HEK293 (cell line): ENCODE measurements around the gene PDZRN3.

Experiments
- CTCF ChIA-PET: fragments of 350-600 bp; formaldehyde crosslinking; extraction: SDS; loops from one replicate; lab custom pipeline; 2021; ENCODE audit warnings: antibody characterized with exemption; lab: Yijun Ruan, JAX
- POLR2A ChIA-PET: fragments of 300-600 bp; formaldehyde crosslinking; extraction: SDS; loops from one replicate; lab custom pipeline; 2020; ENCODE audit warnings: antibody characterized with exemption, inconsistent platforms; lab: Yijun Ruan, JAX
- H3K27ac ChIP-seq: fragments of 200-500 bp; sonication (Bioruptor generic); 2 replicates; pipeline ENCODE4 v1.5.1; 2014; ENCODE audit warnings: low read depth, low read length, control low read depth, inconsistent platforms; ENCODE audit errors: extremely low read depth
- H3K36me3 ChIP-seq, 2 experiments: fragments of 200-500 bp in 1 of 2; sonication (Bioruptor generic) in 1 of 2; 1 replicate in 1 of 2; 2 replicates in 1 of 2; pipeline ENCODE4 v1.5.1; 2014 to 2017; ENCODE audit warnings: inconsistent platforms in 2 of 2, low read length in 2 of 2; ENCODE audit not compliant: control insufficient read depth in 2 of 2, insufficient read depth in 1 of 2
- H3K4me1 ChIP-seq: fragments of 200-500 bp; sonication (Bioruptor generic); 2 replicates; pipeline ENCODE4 v1.5.1; 2014; ENCODE audit warnings: mild to moderate bottlenecking, low read length, inconsistent platforms; ENCODE audit not compliant: control insufficient read depth, insufficient read depth
- H3K4me3 ChIP-seq: 2 replicates; pipeline ENCODE4 v1.5.1; 2011; ENCODE audit warnings: low read depth, mild to moderate bottlenecking, control low read depth, low read length, moderate library complexity
- H3K9me3 ChIP-seq: fragments of 200-500 bp; sonication (Bioruptor generic); 2 replicates; pipeline ENCODE4 v1.5.1; 2014; ENCODE audit warnings: low read depth, low read length, inconsistent platforms; ENCODE audit not compliant: control insufficient read depth, insufficient read depth
- PRDM1 ChIP-seq: fragments of 450-650 bp; formaldehyde crosslinking; IDR thresholded peaks from 2 replicates; pipeline ENCODE4; 2016; ENCODE audit warnings: missing biosample characterization, missing genetic modification characterization
- REPIN1 ChIP-seq: fragments of 450-650 bp; formaldehyde crosslinking; IDR thresholded peaks from 2 replicates; pipeline ENCODE4 v1.5.1; 2017; ENCODE audit warnings: missing biosample characterization, missing genetic modification characterization, low read depth
- SALL2 ChIP-seq: fragments of 450-650 bp; formaldehyde crosslinking; IDR thresholded peaks from 2 replicates; pipeline ENCODE4 v1.5.0; 2017; ENCODE audit warnings: missing biosample characterization, mild to moderate bottlenecking, missing genetic modification characterization, borderline replicate concordance
- TCF7L2 ChIP-seq: IDR thresholded peaks from 2 replicates; pipeline ENCODE4 v1.6.1; 2011; ENCODE audit warnings: low read depth, mild to moderate bottlenecking, inconsistent platforms, low read length, moderate library complexity, borderline replicate concordance
- ZEB2 ChIP-seq: fragments of 450-650 bp; formaldehyde crosslinking; IDR thresholded peaks from 2 replicates; pipeline ENCODE4 v1.5.1; 2016; ENCODE audit warnings: missing biosample characterization, missing genetic modification characterization
- ZFP69B ChIP-seq: fragments of 450-650 bp; formaldehyde crosslinking; IDR thresholded peaks from 2 replicates; pipeline ENCODE4 v1.5.1; 2016; ENCODE audit warnings: missing biosample characterization, missing genetic modification characterization
- ZNF140 ChIP-seq: fragments of 450-650 bp; formaldehyde crosslinking; IDR thresholded peaks from 2 replicates; pipeline ENCODE4 v1.5.1; 2016; ENCODE audit warnings: missing biosample characterization, missing genetic modification characterization
- ZNF341 ChIP-seq: fragments of 450-650 bp; formaldehyde crosslinking; IDR thresholded peaks from 2 replicates; pipeline ENCODE4; 2016; ENCODE audit warnings: low read depth, missing biosample characterization, missing genetic modification characterization
- ZNF366 ChIP-seq: fragments of 450-650 bp; formaldehyde crosslinking; conservative IDR thresholded peaks from 2 replicates; pipeline ENCODE4 v1.5.1; 2016; ENCODE audit warnings: missing biosample characterization, missing genetic modification characterization
- ZNF600 ChIP-seq: fragments of 450-650 bp; formaldehyde crosslinking; IDR thresholded peaks from 2 replicates; pipeline ENCODE4 v1.5.1; 2016; ENCODE audit warnings: missing biosample characterization, missing genetic modification characterization
- ZNF660 ChIP-seq: fragments of 450-650 bp; IDR thresholded peaks from 2 replicates; pipeline ENCODE4 v1.5.1; 2018; ENCODE audit warnings: missing biosample characterization, mild to moderate bottlenecking, missing genetic modification characterization
- TF ChIP-seq, protein P1 (sequence below): fragments of 450-650 bp; formaldehyde crosslinking; IDR thresholded peaks from 2 replicates; pipeline ENCODE4 v1.5.1; 2017; ENCODE audit warnings: missing biosample characterization, mild to moderate bottlenecking, missing genetic modification characterization, moderate library complexity
- TF ChIP-seq, protein P2 (sequence below): fragments of 450-650 bp; formaldehyde crosslinking; IDR thresholded peaks from 2 replicates; pipeline ENCODE4 v1.5.1; 2017; ENCODE audit warnings: missing biosample characterization, missing genetic modification characterization
- TF ChIP-seq, protein P3 (sequence below): fragments of 450-650 bp; formaldehyde crosslinking; IDR thresholded peaks from 2 replicates; pipeline ENCODE4 v1.5.1; 2016; ENCODE audit warnings: missing biosample characterization, missing genetic modification characterization
- TF ChIP-seq, protein P4 (sequence below): fragments of 450-650 bp; formaldehyde crosslinking; IDR thresholded peaks from 2 replicates; pipeline ENCODE4 v1.5.1; 2016; ENCODE audit warnings: missing biosample characterization, missing genetic modification characterization
- TF ChIP-seq, protein P5 (sequence below): sonication (generic); formaldehyde crosslinking; IDR thresholded peaks from 2 replicates; pipeline ENCODE4 v1.8.1; 2022; ENCODE audit warnings: mild to moderate bottlenecking, moderate library complexity, missing genetic modification reagents

The PDZRN3 gene

DNA sequence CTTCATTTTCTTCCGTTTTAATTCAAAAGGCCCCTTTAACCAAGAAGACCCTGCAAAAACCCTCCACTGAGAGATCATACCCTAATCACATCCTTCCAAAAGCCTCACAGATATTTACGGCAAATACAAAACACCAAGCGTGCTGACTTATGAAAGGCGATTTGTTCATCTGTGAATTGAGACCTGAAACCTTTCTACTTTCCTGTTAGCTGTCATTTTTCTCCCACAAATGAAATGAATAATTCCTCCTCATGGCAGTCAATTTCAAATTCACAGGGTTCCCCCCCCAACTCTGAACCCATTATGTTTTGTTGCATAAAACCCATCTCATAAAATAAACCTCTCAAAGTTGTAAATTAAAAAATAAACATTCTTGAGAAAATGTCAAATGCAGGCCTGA, 149.6 kb downstream of the PDZRN3 start:
- POLR2A ChIA-PET = no interaction called here
- CTCF ChIA-PET = interaction anchor here (1.3 kb wide), 1 partner anchor 10 kb away, joined by 4 read pairs; no protein-coding TSS in a partner anchor
- no peaks in the 10 kb centered on the region for H3K36me3 ChIP-seq

DNA sequence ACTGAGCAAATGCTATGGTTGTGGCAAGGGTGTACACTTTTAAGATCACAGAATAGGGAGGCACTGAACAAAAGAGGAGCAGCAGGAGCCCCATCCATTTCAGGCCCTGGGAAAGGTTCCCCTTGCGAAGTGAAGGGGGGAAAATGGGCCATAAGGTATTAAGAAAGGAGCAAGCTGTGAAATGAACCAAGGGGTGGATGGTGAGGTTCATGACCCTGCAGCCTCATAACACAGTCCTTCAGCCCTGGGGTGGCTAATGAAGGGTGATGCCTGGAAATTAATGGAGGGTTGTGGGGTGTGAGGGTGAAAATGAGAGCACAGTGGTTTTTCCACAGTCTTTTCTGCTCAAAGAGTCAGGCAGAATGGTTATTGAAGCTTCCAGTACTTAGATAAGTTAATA, 150.1 kb downstream of the PDZRN3 start:
- CTCF ChIA-PET = interaction anchor here (1.3 kb wide), 1 partner anchor 9 kb away, joined by 4 read pairs; no protein-coding TSS in a partner anchor
- Histone ChIP-seq H3K4me3 (no peak overlapping the region), H3K4me1 (no peaks in the 10 kb centered on the region), H3K36me3 (no peaks in the 10 kb centered on the region), H3K27ac (no peak overlapping the region), H3K9me3 (no peaks in the 10 kb centered on the region)
- TF ChIP-seq, protein P1, sequence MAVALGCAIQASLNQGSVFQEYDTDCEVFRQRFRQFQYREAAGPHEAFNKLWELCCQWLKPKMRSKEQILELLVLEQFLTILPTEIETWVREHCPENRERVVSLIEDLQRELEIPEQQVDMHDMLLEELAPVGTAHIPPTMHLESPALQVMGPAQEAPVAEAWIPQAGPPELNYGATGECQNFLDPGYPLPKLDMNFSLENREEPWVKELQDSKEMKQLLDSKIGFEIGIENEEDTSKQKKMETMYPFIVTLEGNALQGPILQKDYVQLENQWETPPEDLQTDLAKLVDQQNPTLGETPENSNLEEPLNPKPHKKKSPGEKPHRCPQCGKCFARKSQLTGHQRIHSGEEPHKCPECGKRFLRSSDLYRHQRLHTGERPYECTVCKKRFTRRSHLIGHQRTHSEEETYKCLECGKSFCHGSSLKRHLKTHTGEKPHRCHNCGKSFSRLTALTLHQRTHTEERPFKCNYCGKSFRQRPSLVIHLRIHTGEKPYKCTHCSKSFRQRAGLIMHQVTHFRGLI (tag by site-specific recombination) = no peak
- TF ChIP-seq REPIN1 (no peak), PRDM1 (tag by site-specific recombination) (no peak), ZNF140 (no peak), ZNF341 (no peak), ZNF660 (tag by site-specific recombination) (no peak), ZFP69B (tag by site-specific recombination) (no peak), ZNF600 (tag by site-specific recombination) (no peak), SALL2 (tag by site-specific recombination) (no peak), TCF7L2 (no peak), ZEB2 (tag by site-specific recombination) (no peak)
- TF ChIP-seq, protein P2, sequence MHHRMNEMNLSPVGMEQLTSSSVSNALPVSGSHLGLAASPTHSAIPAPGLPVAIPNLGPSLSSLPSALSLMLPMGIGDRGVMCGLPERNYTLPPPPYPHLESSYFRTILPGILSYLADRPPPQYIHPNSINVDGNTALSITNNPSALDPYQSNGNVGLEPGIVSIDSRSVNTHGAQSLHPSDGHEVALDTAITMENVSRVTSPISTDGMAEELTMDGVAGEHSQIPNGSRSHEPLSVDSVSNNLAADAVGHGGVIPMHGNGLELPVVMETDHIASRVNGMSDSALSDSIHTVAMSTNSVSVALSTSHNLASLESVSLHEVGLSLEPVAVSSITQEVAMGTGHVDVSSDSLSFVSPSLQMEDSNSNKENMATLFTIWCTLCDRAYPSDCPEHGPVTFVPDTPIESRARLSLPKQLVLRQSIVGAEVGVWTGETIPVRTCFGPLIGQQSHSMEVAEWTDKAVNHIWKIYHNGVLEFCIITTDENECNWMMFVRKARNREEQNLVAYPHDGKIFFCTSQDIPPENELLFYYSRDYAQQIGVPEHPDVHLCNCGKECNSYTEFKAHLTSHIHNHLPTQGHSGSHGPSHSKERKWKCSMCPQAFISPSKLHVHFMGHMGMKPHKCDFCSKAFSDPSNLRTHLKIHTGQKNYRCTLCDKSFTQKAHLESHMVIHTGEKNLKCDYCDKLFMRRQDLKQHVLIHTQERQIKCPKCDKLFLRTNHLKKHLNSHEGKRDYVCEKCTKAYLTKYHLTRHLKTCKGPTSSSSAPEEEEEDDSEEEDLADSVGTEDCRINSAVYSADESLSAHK = no peak
- TF ChIP-seq, protein P3, sequence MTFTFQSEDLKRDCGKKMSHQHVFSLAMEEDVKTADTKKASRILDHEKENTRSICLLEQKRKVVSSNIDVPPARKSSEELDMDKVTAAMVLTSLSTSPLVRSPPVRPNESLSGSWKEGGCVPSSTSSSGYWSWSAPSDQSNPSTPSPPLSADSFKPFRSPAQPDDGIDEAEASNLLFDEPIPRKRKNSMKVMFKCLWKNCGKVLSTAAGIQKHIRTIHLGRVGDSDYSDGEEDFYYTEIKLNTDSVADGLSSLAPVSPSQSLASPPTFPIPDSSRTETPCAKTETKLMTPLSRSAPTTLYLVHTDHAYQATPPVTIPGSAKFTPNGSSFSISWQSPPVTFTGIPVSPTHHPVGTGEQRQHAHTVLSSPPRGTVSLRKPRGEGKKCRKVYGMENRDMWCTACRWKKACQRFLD (tag by site-specific recombination) = no peak
- TF ChIP-seq, protein P4, sequence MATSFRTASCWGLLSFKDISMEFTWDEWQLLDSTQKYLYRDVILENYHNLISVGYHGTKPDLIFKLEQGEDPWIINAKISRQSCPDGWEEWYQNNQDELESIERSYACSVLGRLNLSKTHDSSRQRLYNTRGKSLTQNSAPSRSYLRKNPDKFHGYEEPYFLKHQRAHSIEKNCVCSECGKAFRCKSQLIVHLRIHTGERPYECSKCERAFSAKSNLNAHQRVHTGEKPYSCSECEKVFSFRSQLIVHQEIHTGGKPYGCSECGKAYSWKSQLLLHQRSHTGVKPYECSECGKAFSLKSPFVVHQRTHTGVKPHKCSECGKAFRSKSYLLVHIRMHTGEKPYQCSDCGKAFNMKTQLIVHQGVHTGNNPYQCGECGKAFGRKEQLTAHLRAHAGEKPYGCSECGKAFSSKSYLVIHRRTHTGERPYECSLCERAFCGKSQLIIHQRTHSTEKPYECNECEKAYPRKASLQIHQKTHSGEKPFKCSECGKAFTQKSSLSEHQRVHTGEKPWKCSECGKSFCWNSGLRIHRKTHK (tag by site-specific recombination) = no peak
- TF ChIP-seq, protein P5, sequence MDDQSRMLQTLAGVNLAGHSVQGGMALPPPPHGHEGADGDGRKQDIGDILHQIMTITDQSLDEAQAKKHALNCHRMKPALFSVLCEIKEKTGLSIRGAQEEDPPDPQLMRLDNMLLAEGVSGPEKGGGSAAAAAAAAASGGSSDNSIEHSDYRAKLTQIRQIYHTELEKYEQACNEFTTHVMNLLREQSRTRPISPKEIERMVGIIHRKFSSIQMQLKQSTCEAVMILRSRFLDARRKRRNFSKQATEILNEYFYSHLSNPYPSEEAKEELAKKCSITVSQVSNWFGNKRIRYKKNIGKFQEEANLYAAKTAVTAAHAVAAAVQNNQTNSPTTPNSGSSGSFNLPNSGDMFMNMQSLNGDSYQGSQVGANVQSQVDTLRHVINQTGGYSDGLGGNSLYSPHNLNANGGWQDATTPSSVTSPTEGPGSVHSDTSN = no peak
- POLR2A ChIA-PET = no interaction called here

More for the DNA sequence above, 149.6 kb downstream of the PDZRN3 start:
- Histone ChIP-seq H3K4me1 (no peaks in the 10 kb centered on the region), H3K9me3 (no peaks in the 10 kb centered on the region), H3K4me3 (no peak overlapping the region), H3K27ac (no peak overlapping the region)
- no peak for TF ChIP-seq ZNF366 (tag by site-specific recombination)
